SK-N-SH (cell line): ENCODE data around the gene CYYR1. TPM values are rescaled to one million over a fixed set of nuclear protein-coding genes. Genes with fewer than 3 reads are reported as not detected.

Experiments used
- CTCF ChIA-PET: fragments of 300-600, 350-600 bp; formaldehyde crosslinking; extraction: SDS; loops from one replicate; lab custom pipeline; 2021; lab: Yijun Ruan, JAX
- POLR2A ChIA-PET: fragments of 350-600 bp; sonication (Branson Sonifier 250); formaldehyde crosslinking; extraction: SDS; loops from one replicate; lab custom pipeline; 2020; ENCODE audit warnings: antibody characterized with exemption, inconsistent platforms; lab: Yijun Ruan, JAX
- DNase-seq: peaks from one replicate; pipeline ENCODE4 v3.0.0; 2012
- H2AFZ ChIP-seq: fragments of 200-600 bp; sonication (generic); 2 replicates; pipeline ENCODE4 v1.8.1; 2016; ENCODE audit warnings: antibody characterized with exemption, mild to moderate bottlenecking, low read depth
- H3F3A ChIP-seq: fragments of 200-600 bp; sonication (generic); replicated peaks from 2 replicates; pipeline ENCODE3; 2016; ENCODE audit warnings: antibody characterized with exemption, mild to moderate bottlenecking; ENCODE audit not compliant: insufficient read depth
- H3K27ac ChIP-seq, 2 experiments: fragments of 200-500 bp in 1 of 2; fragments of 200-600 bp in 1 of 2; sonication (Bioruptor generic) in 1 of 2; sonication (generic), shearing (Covaris generic) in 1 of 2; 2 replicates each; pipeline versions ENCODE4 v1.5.1 to v1.6.1; 2014 to 2016; ENCODE audit warnings: low read depth in 2 of 2, inconsistent platforms in 1 of 2, low read length in 1 of 2, mild to moderate bottlenecking in 1 of 2, mixed read lengths in 1 of 2
- H3K27me3 ChIP-seq: fragments of 200-600 bp; sonication (generic), shearing (Covaris generic); 2 replicates; pipeline ENCODE4 v1.6.1; 2016; ENCODE audit warnings: mixed run types; ENCODE audit not compliant: insufficient read depth
- H3K36me3 ChIP-seq, 2 experiments: fragments of 200-500 bp in 1 of 2; fragments of 200-600 bp in 1 of 2; sonication (Bioruptor generic) in 1 of 2; sonication (generic) in 1 of 2; replicated peaks in 1 of 2; 2 replicates each; pipeline versions ENCODE3 to v1.5.1; 2014 to 2016; ENCODE audit warnings: low read length in 1 of 2, mild to moderate bottlenecking in 1 of 2; ENCODE audit not compliant: insufficient read depth in 2 of 2, control insufficient read depth in 1 of 2
- H3K4me1 ChIP-seq, 2 experiments: fragments of 200-500 bp in 1 of 2; fragments of 200-600 bp in 1 of 2; sonication (Bioruptor generic) in 1 of 2; sonication (generic), shearing (Covaris generic) in 1 of 2; 2 replicates each; pipeline versions ENCODE4 v1.5.1 to v1.6.1; 2014 to 2016; ENCODE audit warnings: low read depth in 1 of 2, low read length in 1 of 2, mixed run types in 1 of 2; ENCODE audit not compliant: insufficient read depth in 2 of 2, control insufficient read depth in 1 of 2
- H3K4me2 ChIP-seq: fragments of 200-600 bp; sonication (generic), shearing (Covaris generic); 2 replicates; pipeline ENCODE4 v1.6.1; 2017; ENCODE audit warnings: mixed run types
- H3K4me3 ChIP-seq, 2 experiments: fragments of 200-500 bp in 1 of 2; fragments of 200-600 bp in 1 of 2; sonication (Bioruptor generic) in 1 of 2; sonication (generic), shearing (Covaris generic) in 1 of 2; 2 replicates each; pipeline versions ENCODE4 v1.5.1 to v1.8.1; 2014 to 2016; ENCODE audit warnings: low read depth in 2 of 2, inconsistent platforms in 1 of 2, low read length in 1 of 2, mild to moderate bottlenecking in 1 of 2, mixed read lengths in 1 of 2, moderate library complexity in 1 of 2
- H3K79me2 ChIP-seq: fragments of 200-600 bp; sonication (generic); 2 replicates; pipeline ENCODE4 v1.8.1; 2017; ENCODE audit warnings: mild to moderate bottlenecking; ENCODE audit not compliant: insufficient read depth
- H3K9ac ChIP-seq: fragments of 200-600 bp; sonication (generic); 2 replicates; pipeline ENCODE4 v1.6.1; 2017; ENCODE audit warnings: mixed run types
- H3K9me2 ChIP-seq: fragments of 200-600 bp; sonication (generic); 2 replicates; pipeline ENCODE4 v1.6.1; 2017; ENCODE audit warnings: mixed run types
- H3K9me3 ChIP-seq: fragments of 200-600 bp; sonication (generic); 2 replicates; pipeline ENCODE4 v1.6.1; 2017; ENCODE audit warnings: mixed run types, mild to moderate bottlenecking, moderate library complexity
- H4K20me1 ChIP-seq: fragments of 200-600 bp; sonication (generic); 2 replicates; pipeline ENCODE4 v1.6.1; 2017; ENCODE audit warnings: mild to moderate bottlenecking, mixed run types; ENCODE audit not compliant: insufficient read depth
- ELF1 ChIP-seq: IDR thresholded peaks from 2 replicates; pipeline ENCODE4 v1.4.0; 2012
- EP300 ChIP-seq, 2 experiments: IDR thresholded peaks; 2 replicates each; pipeline versions ENCODE4 v1.4.0 to v1.6.1; 2012; ENCODE audit warnings: borderline replicate concordance in 1 of 2, low read depth in 1 of 2, low read length in 1 of 2
- FOXM1 ChIP-seq: IDR thresholded peaks from 2 replicates; pipeline ENCODE4 v1.4.0; 2012; ENCODE audit warnings: low read depth, mild to moderate bottlenecking
- GABPA ChIP-seq: IDR thresholded peaks from 2 replicates; pipeline ENCODE4 v1.4.0; 2012; ENCODE audit warnings: low read depth, mild to moderate bottlenecking
- GATA2 ChIP-seq: sonication (generic); formaldehyde crosslinking; IDR thresholded peaks from 2 replicates; pipeline ENCODE4 v1.5.0; 2020; ENCODE audit warnings: mild to moderate bottlenecking, missing genetic modification reagents
- PBX3 ChIP-seq: IDR thresholded peaks from 2 replicates; pipeline ENCODE4; 2012
- RCOR1 ChIP-seq: fragments of 150-350 bp; IDR thresholded peaks from 2 replicates; pipeline ENCODE4 v1.6.1; 2017; ENCODE audit warnings: antibody characterized with exemption, low read length
- RXRA ChIP-seq: IDR thresholded peaks from 2 replicates; pipeline ENCODE4 v1.4.0; 2012; ENCODE audit warnings: low read depth, mild to moderate bottlenecking, borderline replicate concordance
- SIN3A ChIP-seq: IDR thresholded peaks from 2 replicates; pipeline ENCODE4 v1.6.1; 2012; ENCODE audit warnings: low read depth, mild to moderate bottlenecking, low read length, moderate library complexity, borderline replicate concordance
- SMC3 ChIP-seq: IDR thresholded peaks from 2 replicates; pipeline ENCODE4 v1.6.1; 2012; ENCODE audit warnings: low read depth, low read length, improper control_type of control experiment
- TCF12 ChIP-seq: IDR thresholded peaks from 2 replicates; pipeline ENCODE4 v1.4.0; 2012
- USF1 ChIP-seq: IDR thresholded peaks from 2 replicates; pipeline ENCODE4 v1.4.0; 2012; ENCODE audit warnings: low read depth, borderline replicate concordance
- USF2 ChIP-seq: fragments of 150-350 bp; IDR thresholded peaks from 2 replicates; pipeline ENCODE4 v1.6.1; 2017; ENCODE audit warnings: antibody characterized with exemption, low read length, low read depth, borderline replicate concordance
- YY1 ChIP-seq: IDR thresholded peaks from 2 replicates; pipeline ENCODE4 v1.4.0; 2012; ENCODE audit warnings: low read depth, mild to moderate bottlenecking
- WGBS: methylation state at CpG from one replicate; pipeline ENCODE4 v1.1.6; 2017; ENCODE audit warnings: low lambda C conversion rate; 5-methylcytosine and 5-hydroxymethylcytosine counted together
- polyA plus RNA-seq, 3 experiments: library from polyadenylated mRNA; depleted of rRNA; stranded (reverse); fragments of >200 nt; gene quantifications; 2 replicates each; pipeline ENCODE4 v1.2.3, GENCODE V29; 2012
- TF ChIP-seq, protein P1 (sequence below): IDR thresholded peaks from 2 replicates; pipeline ENCODE4 v1.4.0; 2012; ENCODE audit warnings: low read depth
- TF ChIP-seq, protein P2 (sequence below): fragments of 200-600 bp; sonication (generic); IDR thresholded peaks from 2 replicates; pipeline ENCODE4 v1.6.1; 2017; ENCODE audit warnings: antibody characterized with exemption, mild to moderate bottlenecking, moderate library complexity

CYYR1 gene
- polyA plus RNA-seq, 1 of the 3 experiments (the other 2 are of a cell fraction): not detected

DNA sequence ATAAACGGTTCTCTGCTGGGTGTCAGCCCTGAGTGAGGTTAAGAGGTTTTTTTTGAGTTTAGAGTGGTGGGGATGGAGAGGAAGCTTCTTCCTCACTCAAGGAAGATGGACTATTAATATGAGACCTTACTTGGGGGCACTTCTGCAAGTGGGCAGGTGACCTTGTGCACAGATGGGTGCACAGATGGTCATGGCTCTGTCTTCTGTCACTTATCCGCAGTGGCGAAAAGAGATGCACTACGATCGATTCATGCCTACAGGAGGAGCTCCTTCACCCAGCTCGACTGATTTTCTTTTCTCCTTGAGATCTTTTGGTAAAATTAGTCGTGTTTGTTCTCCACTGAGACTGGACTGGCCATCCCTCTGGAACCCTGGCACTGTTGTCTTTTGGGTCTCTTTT, 22.9 kb upstream of the CYYR1 start:
- no peaks in the 10 kb centered on the region for H3K79me2 ChIP-seq
- TF ChIP-seq GABPA (no peak), TCF12 (no peak), PBX3 (no peak), ELF1 (no peak), YY1 (no peak), RXRA (no peak), EP300 (IDR thresholded peaks at IDR 0.05; ENCODE audit: borderline replicate concordance in 1 of 2, low read depth in 1 of 2, low read length in 1 of 2) (no peak), SMC3 (no peak), RCOR1 (no peak), USF1 (no peak), SIN3A (no peak), FOXM1 (no peak), GATA2 (no peak), USF2 (no peak)
- TF ChIP-seq, protein P1, sequence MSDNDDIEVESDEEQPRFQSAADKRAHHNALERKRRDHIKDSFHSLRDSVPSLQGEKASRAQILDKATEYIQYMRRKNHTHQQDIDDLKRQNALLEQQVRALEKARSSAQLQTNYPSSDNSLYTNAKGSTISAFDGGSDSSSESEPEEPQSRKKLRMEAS: no peak
- TF ChIP-seq, protein P2, sequence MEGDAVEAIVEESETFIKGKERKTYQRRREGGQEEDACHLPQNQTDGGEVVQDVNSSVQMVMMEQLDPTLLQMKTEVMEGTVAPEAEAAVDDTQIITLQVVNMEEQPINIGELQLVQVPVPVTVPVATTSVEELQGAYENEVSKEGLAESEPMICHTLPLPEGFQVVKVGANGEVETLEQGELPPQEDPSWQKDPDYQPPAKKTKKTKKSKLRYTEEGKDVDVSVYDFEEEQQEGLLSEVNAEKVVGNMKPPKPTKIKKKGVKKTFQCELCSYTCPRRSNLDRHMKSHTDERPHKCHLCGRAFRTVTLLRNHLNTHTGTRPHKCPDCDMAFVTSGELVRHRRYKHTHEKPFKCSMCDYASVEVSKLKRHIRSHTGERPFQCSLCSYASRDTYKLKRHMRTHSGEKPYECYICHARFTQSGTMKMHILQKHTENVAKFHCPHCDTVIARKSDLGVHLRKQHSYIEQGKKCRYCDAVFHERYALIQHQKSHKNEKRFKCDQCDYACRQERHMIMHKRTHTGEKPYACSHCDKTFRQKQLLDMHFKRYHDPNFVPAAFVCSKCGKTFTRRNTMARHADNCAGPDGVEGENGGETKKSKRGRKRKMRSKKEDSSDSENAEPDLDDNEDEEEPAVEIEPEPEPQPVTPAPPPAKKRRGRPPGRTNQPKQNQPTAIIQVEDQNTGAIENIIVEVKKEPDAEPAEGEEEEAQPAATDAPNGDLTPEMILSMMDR: no peak
- no peak for DNase-seq
- no peak overlapping the region for H3K9ac ChIP-seq
- ChIA-PET POLR2A (no interaction called here), CTCF (no interaction called here)
- H3K9me3 ChIP-seq: no peaks in the 10 kb centered on the region
- H3F3A ChIP-seq: no peaks in the 10 kb centered on the region
- no peaks in the 10 kb centered on the region for H4K20me1 ChIP-seq
- no peaks in the 10 kb centered on the region for H3K36me3 ChIP-seq
- no peak overlapping the region for H3K4me3 ChIP-seq
- no peaks in the 10 kb centered on the region for H3K9me2 ChIP-seq
- no peaks in the 10 kb centered on the region for H3K27me3 ChIP-seq
- no peak overlapping the region for H3K4me2 ChIP-seq
- WGBS: 54% methylated on average over 7 of the region's 7 CpGs
- H2AFZ ChIP-seq: no peak overlapping the region
- H3K4me1 ChIP-seq: no peaks in the 10 kb centered on the region; a peak in 2 of 4 replicates
- no peak overlapping the region for H3K27ac ChIP-seq
